HG02884 (cell line): ENCODE data around the gene CD48.
"Not testable (repeated sequence)": the region's sequence is repeated elsewhere in the genome, so short reads cannot be mapped to it uniquely, and the experiment has no call there.

ENCODE experiments used
- ATAC-seq: cut with Tn5 transposase; IDR thresholded peaks from one replicate; pipeline ENCODE4 v1.9.1; 2021; ENCODE audit warnings: mild to moderate bottlenecking, moderate library complexity; ENCODE audit not compliant: unreplicated experiment

CD48 gene

DNA sequence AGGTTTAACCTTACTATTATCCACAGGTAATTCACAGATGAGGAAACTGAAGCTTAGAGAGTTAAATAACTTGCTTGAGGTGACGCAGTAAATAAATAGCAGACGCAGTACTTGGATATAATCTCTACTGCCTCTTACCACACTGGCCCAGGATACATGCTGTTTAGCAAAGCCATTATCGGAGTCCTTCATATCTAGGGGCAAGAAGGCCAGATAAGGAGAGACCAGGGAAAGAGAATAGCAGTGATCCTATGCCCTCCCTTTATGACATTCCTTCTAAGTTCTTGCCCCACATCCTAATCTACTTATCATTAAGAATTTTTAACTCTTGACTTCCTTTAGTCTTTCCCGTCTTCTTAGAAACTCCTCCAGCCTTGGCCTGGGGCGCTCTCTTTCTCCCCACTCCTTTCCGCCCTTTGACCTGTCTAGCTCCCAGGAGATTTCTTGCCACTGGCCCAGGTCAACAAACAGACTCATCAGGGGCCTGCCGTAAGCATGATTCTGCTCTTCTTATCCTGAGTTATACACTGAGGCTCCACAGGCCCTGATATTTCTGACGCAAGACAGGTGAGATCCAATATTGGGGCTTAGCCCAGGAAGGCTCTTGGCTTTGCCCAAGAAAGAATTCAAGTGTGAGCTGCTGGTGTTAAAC lies 53.3 kb downstream of the CD48 start:
- no peak for ATAC-seq

DNA sequence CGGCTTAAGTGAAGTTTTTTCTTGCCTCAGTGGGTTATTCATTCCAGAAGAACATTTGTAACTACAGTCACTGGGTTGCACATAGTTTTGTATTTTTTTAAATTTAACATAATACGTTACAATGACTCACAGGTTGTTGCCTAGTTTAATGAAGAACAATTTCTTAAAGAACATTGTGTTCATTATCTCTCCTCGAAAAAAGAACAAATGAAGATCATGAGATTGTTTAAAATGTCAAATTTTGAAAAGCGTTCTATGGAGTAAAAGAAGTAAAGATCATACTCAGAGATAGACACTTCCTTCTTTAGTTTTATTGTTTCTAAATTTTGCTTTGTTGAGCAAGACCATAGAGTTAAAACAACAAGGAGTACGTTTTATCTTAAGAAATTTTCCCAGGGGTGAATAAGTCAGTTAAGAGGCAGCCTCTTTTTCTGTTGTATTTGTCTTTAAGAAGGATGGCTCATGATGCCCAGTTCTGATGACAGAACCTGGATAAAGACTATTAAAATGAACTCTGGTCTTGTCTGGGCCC lies 54.3 kb downstream of the CD48 start:
- ATAC-seq, result no peak

DNA sequence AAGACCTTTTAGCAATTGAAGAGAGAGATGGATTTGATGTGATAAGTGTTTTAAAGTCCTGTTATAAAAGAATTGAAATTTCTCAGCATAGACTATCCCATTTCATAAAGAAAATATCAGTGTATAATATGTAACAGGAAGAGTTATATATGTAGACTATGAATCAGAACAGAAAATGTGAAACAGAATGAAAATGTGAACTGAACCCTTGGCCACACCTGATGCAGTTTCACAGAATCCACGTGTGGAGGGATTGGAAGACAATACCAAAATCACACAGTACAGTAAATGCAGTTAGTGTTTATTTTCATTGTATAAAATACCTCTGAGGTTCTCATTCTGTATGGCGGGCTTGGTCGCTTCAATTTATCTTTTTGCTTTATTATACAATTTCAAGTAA lies 54.9 kb downstream of the CD48 start:
- ATAC-seq, result no peak

DNA sequence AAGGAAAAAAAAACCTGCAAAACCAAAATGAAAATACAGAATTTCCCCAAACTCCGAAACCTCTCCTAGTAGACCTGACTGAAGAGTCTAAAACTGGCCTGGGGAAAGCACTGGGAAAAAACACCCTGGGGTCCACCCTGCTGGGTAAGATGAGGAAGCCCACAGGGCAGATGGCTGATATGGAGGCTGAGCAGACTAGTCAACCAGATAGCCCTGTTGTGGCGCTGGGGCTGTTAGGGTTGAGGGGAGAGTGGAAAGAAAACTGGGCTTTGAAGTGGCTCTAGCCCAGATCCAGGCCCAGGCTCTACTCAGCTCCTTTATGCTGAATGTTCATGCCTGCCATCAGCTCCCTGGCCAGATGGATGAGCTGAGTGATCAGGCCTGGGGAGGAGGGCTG lies 58.0 kb downstream of the CD48 start:
- ATAC-seq, result no peak

DNA sequence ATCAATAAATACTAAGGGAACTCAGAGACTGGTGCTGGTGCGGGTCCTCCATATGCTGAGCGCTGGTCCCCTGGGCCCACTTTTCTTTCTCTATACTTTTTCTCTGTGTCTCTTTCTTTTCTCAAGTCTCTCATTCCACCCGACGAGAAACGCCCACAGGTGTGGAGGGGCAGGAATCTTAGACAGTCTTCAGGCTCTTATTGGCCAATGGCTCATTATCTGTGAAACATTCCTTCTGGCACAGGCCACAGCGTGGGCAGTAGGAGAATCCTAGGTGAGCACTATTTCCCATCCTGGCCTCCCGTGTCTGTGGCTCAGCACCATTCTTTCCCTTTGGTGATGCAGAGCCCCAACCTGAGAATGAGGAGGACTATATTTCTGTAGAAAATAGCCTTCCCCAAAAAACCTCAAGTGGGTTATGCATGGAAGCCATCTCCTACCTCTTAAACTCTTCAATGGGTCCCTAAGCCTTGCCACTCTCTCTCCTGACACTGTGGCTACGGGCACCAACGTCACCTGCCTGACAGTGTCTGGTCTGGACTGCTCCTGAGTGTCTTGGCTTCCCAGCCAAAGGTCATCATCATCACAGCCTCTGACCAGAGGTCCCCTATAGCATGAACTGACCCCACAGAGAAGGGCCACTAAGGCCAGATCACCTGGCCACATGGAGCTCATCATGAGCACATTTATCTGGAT lies 58.5 kb downstream of the CD48 start:
- ATAC-seq, result no peak

DNA sequence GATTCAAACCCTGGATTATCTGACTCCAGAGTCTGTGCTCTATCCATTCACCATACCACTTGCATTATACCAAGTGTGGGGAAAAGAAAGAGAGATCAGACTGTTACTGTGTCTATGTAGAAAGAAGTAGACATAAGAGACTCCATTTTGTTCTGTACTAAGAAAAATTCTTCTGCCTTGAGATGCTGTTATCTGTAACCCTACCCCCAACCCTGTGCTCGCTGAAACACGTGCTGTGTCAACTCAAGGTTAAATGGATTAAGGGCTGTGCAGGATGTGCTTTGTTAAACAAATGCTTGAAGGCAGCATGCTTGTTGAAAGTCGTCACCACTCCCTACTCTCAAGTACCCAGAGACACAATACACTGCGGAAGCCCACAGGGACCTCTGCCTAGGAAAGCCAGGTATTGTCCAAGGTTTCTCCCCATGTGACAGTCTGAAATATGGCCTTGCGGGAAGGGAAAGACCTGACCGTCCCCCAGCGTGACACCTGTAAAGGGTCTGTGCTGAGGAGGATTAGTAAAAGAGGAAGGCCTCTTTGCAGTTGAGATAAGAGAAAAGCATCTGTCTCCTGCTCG lies 59.5 kb downstream of the CD48 start:
- not testable (repeated sequence) for ATAC-seq

DNA sequence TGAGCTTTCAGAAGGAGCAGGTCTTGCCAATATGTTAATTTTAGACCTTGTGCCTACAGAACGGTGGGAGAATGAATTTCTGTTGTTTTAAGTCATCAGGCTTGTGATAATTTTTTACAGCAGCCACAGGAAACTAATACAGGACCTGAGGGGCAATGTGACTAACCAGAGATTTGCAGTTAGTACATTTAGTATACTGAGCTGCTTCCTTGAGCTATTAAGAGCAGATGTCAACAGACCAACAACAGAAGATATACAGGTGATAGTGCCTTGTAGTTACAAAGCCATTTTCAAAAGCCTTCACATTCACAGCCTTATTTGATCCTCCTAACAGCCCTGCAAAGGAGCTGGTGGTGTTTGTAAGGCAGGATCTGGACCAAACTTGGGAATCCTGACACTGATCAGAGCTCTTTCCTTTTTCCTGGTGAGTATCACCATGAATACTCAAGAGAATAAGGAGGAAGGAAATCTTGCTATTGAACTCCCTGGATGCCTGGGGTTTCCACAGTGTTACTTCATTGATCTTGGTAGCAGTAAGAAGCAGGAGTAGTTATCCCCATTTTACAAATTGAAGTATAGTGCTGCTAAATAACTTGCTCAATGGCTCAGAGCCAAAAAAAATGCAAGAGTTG lies 60.1 kb downstream of the CD48 start:
- no peak for ATAC-seq

DNA sequence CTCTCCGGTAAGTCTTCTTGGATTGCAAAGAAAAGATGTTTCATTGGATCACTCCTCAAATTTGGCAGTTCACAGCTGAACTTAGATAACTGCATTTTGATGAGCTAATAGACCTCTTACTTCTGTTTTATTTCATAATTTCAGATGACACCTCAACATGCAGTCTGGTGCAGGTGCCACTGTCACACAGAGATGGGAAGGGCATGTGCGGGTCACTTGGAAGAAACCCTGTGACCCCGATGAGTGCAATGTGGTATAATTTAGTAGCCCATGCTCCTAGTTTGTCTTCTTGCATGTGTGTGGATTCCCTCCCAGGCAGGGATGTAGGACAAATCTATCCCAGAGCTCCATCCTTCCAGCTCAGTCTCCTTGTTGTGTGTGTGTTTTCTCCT lies 64.3 kb downstream of the CD48 start:
- no peak for ATAC-seq

DNA sequence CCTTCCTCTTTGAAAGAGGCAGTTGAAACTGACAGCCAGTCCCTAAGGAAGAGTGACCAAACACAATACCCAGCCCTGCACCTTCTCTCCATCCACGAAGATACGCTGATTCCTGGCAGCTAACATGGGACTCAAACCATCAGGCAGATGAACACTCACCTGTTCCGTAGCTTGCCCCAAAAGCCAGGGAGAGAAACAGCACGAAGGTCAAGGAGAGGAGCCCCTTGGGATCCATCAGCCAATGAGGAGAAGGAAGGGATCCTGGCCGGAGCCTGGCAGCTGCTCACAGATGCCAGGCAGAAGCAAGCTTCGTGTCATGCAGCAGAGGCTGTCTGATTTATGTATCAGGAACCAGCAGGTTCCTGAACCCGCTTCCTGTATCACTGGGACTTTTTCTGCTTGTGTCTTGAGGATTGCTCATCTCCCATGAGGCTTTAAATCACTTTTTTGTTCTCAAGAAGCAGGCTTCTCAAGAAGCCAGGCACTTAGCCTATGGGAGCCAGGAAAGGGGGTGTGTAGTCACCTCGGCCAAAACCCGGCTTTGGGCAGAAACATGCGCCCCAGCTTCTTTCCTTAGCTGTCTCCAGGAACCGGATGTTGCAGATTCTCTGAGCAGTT lies 64.8 kb downstream of the CD48 start, which contains the start of gene SLAMF1:
TSS of gene SLAMF1 (minus strand) at position 334 of the 618 bp plus-strand sequence. CDS start at position 235, 99 bp downstream.
- peak; percentile 43 for ATAC-seq

DNA sequence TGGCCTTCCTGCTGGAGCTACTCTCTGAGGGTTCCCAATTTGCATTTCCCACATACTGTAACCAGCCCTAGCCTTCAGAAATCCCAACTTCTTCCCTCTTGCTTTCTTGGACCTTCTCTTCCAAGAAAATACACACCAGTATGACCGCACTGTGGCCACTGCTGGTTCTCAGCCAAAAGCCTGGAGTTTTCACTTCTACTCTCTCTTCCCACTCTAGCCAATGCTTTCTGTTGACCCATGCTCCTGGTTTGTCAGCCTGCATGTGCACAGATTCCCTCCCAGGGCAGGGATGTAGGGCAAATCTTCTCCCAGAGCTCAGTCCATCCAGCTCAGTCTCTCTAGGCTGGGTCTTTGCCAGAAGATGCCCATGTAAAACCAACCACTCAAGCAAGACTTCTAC lies 65.4 kb downstream of the CD48 start:
- ATAC-seq, result no peak

DNA sequence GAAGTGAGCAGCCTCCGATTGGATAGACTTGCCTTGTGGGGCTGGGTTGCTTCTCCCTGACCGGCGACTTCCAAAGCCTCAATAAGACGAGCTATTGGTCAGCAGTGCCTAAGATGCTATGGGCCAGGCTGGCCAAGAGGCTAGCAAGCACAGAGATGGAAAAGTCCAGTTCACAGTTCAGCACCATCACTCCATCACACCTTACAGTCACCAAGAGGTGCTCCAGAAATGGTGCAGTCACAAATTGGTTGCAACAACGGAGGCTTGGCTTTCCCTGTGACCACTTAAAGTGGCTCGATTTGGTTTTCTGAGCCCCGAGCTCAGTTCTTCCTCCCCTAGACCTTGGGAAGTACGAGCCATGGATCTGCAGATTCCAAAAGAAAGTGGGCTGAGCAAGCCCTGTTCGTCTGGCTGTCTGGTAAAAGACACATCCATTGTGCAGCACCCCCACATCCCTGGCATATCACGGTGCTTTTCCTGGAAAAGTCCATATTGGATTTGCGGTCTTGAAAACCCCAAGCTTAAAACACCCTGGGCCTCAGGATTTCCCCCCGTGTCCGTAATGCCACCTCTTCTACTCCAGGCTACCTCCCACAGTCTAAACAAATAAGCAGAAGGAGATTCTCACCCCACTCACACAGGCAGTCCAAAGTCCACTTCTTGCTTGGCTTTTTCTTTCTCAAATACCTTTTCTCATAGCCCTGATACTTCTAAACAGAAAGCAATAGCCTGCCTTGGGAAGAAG lies 66.1 kb downstream of the CD48 start:
- no peak for ATAC-seq

DNA sequence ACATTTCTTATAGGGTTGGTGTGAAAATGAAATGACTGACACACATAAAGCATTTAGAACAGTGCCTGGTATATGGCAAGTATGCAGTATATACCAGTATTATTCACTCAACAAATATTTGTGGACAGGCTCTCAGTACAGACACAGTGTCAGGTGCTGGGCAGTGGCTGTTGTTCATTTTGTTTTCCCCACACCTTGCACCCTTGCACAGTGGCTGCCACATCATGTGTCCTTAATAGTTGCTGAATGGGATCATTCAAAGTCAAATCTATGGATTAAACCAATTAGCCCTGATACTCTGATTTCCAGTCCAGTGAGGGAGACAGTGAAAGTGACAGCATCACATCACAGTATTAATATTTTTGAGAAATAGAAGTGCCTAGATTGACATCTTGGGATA lies 67.2 kb downstream of the CD48 start:
- no peak for ATAC-seq

DNA sequence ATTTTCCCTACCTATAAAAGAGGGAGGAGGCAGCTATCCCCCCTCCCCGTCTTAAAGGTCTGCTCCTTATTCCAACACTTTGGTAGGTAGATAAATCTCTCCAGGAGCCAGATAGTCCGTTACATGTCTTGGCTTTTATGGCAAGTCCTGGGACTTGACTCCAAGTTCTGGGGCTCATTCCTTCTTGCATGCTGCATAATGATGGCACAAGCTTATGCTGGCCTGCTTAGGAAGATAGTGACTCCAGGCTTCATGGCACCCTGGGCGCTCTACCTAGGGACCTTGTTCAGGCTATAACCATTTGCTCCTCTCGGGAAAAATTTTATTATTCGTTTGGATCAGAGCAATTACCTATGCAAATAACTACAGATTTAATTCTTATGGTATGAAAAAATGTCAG lies 68.5 kb downstream of the CD48 start:
- ATAC-seq, result no peak

DNA sequence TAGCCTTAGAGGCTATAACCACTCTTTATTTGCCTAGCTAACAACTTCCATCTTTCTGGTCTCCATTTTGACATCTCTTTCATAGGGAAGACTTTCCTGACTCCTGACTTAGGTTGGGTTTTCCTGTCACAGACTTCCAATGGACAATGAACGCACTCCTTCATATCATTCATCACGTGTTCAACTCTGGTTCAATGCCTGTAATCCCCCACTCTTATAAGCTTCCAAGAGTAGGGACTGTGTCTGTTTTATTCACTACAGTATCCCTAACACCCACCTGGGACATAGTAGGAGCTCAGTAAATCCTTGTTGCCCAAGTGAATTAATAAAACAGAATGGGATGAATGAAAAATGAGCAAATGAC lies 69.4 kb downstream of the CD48 start:
- ATAC-seq, result no peak

DNA sequence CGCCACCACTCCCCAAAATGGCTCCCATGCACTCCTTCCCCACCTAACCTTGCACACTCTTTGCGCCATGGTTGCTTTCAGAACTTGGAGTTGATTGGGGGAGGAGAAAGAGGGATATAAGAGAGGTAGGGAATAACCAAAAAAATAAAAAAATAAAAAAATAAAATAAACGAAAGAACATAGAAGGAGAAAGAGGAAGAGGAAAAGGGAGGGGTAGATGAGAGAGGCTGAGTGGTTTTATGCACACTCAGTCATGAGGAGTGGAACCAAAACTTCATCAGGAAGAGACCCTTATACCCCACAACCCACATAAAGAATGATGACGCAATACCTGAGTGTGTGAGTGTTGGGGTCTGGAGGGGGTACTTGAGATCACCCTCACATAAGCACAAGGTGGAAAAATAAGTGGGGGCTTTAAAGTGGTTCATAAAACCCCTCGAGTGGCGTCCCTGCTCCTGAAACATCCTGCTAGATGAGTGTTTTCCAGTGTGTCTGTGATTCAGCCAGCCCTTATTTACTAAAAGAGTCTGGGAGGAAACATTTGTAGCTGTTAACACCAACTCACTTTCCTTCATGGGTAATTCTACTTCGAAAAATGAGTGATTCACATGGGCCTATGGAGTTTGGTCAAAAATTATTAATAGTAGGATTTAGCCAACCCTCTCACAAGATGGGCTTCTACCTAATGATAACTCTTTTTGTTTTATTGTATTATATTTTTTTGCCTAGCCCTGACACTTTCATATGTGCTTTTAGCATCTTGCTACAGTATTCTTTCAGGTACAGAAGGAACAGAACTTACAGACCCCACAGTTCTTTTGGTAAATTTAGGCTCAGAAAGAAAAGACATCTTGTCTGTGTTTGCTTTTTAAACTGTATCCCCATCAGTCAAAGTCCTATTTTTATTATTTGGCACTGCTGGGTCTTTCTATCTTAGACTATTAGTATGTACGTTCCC lies 70.0 kb downstream of the CD48 start:
- no peak for ATAC-seq

DNA sequence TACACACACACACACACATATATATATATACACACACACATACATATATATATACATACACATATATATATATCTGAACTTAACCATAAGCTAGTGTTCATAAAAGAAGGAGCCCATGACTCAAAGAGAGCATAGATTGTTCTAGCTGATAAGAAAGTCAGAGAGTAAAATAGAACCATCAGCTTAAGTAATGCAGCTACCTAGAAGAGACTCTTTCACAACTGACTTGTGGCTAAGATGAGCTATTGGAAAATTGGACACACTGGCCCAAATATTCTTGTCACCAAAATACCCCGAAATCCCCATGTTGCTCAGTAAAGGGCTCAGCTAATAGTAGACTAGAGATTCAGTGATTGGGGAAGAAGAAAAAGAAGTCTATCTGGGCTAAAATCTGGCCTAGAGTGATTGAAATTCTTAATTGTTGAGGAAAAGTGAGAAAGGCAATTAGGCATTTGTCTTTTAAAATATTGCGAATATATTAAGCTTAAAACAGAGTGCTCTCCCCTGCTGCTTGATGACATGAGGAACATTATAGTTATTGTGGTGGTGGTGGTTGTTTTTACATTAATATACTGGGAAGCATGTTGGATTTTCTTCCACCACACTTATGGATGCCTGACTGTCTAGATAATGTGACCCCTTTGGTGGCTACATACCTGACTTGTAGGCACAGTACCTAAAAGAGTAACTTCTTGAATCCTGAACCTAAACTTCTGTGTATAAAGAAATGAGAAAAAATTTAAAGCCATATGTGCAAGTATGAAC lies 71.1 kb downstream of the CD48 start:
- no peak for ATAC-seq

DNA sequence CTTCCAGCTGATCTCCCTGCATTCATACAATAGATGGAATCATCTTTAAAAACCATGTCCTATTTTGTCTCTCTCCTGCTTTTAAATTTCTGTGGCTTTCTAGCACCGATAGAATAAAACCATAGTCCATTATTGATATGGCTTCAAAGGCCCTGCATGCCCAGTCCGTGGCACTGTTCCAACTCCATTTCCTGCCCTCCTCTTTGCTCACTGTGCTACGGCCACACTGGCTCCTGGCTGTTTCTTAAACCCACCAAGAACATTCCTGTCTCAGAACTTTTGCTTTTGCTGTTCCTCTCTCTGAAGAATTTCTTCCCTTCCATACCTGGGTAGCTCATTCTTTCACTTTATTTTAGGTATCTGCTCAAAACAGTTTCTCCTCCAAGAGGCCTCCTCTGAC lies 72.0 kb downstream of the CD48 start:
- ATAC-seq, result no peak

DNA sequence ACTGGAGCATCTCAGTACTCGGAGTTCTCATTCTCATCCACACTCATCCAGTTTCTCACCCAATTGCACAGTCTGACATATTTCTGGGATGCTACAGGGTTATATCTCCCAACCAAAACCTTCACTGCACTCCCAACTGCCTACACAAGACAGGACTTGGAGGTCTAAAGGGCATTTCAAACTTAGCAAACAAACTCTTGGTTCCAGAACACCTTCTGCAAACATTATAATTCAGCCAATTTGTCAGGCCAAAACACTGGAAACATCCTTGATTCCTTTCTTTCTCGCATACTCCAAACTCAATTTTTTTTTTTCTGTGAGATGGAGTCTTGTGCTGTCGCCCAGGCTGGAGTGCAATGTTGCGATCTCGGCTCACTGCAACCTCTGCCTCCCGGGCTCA lies 72.7 kb downstream of the CD48 start:
- no peak for ATAC-seq

DNA sequence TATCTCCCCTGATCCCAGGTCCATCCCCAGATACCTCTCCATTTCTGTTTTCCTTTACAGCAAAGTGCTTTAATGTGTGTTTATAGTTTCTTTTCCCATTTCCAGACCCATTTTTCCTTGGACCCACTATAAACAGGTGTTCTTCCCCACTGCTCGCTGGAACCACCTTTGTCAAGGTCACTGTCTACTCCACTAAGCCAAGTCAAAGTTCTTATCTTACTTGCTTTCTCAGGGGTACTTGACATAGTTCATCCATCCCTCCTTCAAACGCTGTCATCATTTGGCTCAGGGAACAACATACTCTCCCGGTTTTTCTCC lies 73.1 kb downstream of the CD48 start:
- no peak for ATAC-seq
